Loucy (cell line): ENCODE measurements around the gene SYNDIG1.

ENCODE experiments used
- H2AFZ ChIP-seq: fragments of 200-600 bp; sonication (generic); 2 replicates; pipeline ENCODE4 v1.6.0; 2016; ENCODE audit warnings: antibody characterized with exemption, mild to moderate bottlenecking, low read length, moderate library complexity
- H3F3A ChIP-seq: fragments of 200-600 bp; 2 replicates; pipeline ENCODE4 v1.6.0; 2016; ENCODE audit warnings: antibody characterized with exemption, low read depth, mild to moderate bottlenecking
- H3K27me3 ChIP-seq: fragments of 200-600 bp; sonication (generic); 2 replicates; pipeline ENCODE4 v1.6.1; 2014; ENCODE audit warnings: low read length, mild to moderate bottlenecking; ENCODE audit not compliant: insufficient read depth, poor library complexity, severe bottlenecking
- H3K36me3 ChIP-seq: fragments of 200-600 bp; sonication (generic); 2 replicates; pipeline ENCODE4 v1.6.1; 2016; ENCODE audit warnings: low read length; ENCODE audit not compliant: insufficient read depth
- H3K4me1 ChIP-seq: fragments of 200-600 bp; sonication (generic); 2 replicates; pipeline ENCODE4 v1.5.1; 2014; ENCODE audit warnings: low read length, mild to moderate bottlenecking; ENCODE audit not compliant: insufficient read depth, poor library complexity, severe bottlenecking
- H3K4me2 ChIP-seq: fragments of 200-600 bp; sonication (generic); 2 replicates; pipeline ENCODE4 v1.6.0; 2014; ENCODE audit warnings: antibody characterized with exemption, low read length, low read depth, mild to moderate bottlenecking; ENCODE audit not compliant: poor library complexity, severe bottlenecking
- H3K4me3 ChIP-seq: fragments of 200-600 bp; sonication (generic); 2 replicates; pipeline ENCODE4 v1.5.1; 2014; ENCODE audit warnings: low read length, mild to moderate bottlenecking, mixed read lengths; ENCODE audit not compliant: poor library complexity, severe bottlenecking
- H3K79me2 ChIP-seq: fragments of 200-600 bp; sonication (generic); 2 replicates; pipeline ENCODE4 v1.6.1; 2014; ENCODE audit warnings: low read length; ENCODE audit not compliant: insufficient read depth
- H3K9ac ChIP-seq: fragments of 200-600 bp; sonication (generic); 2 replicates; pipeline ENCODE4 v1.6.0; 2014; ENCODE audit warnings: mild to moderate bottlenecking, low read depth, low read length, moderate library complexity; ENCODE audit not compliant: poor library complexity, severe bottlenecking
- H3K9me2 ChIP-seq: fragments of 200-600 bp; sonication (generic); replicated peaks from 2 replicates; pipeline ENCODE4 v1.6.1; 2016; ENCODE audit warnings: low read depth, low read length, mixed read lengths
- H3K9me3 ChIP-seq: fragments of 200-600 bp; sonication (generic); 2 replicates; pipeline ENCODE4 v1.6.1; 2014; ENCODE audit warnings: mild to moderate bottlenecking, antibody characterized with exemption, low read length, low read depth; ENCODE audit not compliant: insufficient read depth
- H4K20me1 ChIP-seq: fragments of 200-600 bp; sonication (generic); 2 replicates; pipeline ENCODE4 v1.6.0; 2014; ENCODE audit warnings: antibody characterized with exemption, low read length, mild to moderate bottlenecking; ENCODE audit not compliant: insufficient read depth, poor library complexity, severe bottlenecking
- EZH2phosphoT487 ChIP-seq: fragments of 200-600 bp; IDR thresholded peaks from 2 replicates; pipeline ENCODE4 v1.6.1; 2018; ENCODE audit warnings: antibody characterized with exemption, mild to moderate bottlenecking, moderate library complexity, borderline replicate concordance
- TF ChIP-seq, protein P1 (sequence below): fragments of 200-600 bp; sonication (generic); conservative IDR thresholded peaks from 2 replicates; pipeline ENCODE4 v1.5.1; 2014; ENCODE audit warnings: mild to moderate bottlenecking, antibody characterized with exemption, low read length

The SYNDIG1 gene

GRCh38 chr20:24676978-24677370 is 207.5 kb downstream of the SYNDIG1 start:
- H3K27me3 ChIP-seq, result no peaks in the 10 kb centered on the region
- no peaks in the 10 kb centered on the region for H3K9me3 ChIP-seq
- no peak overlapping the region for H3K9ac ChIP-seq
- H3K4me3 ChIP-seq, result no peak overlapping the region
- H2AFZ ChIP-seq, result no peak overlapping the region
- H3K79me2 ChIP-seq, result no peaks in the 10 kb centered on the region
- no peaks in the 10 kb centered on the region for H4K20me1 ChIP-seq
- no peak for TF ChIP-seq EZH2phosphoT487
- TF ChIP-seq, protein P1, sequence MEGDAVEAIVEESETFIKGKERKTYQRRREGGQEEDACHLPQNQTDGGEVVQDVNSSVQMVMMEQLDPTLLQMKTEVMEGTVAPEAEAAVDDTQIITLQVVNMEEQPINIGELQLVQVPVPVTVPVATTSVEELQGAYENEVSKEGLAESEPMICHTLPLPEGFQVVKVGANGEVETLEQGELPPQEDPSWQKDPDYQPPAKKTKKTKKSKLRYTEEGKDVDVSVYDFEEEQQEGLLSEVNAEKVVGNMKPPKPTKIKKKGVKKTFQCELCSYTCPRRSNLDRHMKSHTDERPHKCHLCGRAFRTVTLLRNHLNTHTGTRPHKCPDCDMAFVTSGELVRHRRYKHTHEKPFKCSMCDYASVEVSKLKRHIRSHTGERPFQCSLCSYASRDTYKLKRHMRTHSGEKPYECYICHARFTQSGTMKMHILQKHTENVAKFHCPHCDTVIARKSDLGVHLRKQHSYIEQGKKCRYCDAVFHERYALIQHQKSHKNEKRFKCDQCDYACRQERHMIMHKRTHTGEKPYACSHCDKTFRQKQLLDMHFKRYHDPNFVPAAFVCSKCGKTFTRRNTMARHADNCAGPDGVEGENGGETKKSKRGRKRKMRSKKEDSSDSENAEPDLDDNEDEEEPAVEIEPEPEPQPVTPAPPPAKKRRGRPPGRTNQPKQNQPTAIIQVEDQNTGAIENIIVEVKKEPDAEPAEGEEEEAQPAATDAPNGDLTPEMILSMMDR, result no peak
- H3K4me1 ChIP-seq, result no peaks in the 10 kb centered on the region
- H3K4me2 ChIP-seq, result no peak overlapping the region
- H3K9me2 ChIP-seq, result no peaks in the 10 kb centered on the region
- H3K36me3 ChIP-seq, result no peaks in the 10 kb centered on the region
- H3F3A ChIP-seq, result no peaks in the 10 kb centered on the region

DNA sequence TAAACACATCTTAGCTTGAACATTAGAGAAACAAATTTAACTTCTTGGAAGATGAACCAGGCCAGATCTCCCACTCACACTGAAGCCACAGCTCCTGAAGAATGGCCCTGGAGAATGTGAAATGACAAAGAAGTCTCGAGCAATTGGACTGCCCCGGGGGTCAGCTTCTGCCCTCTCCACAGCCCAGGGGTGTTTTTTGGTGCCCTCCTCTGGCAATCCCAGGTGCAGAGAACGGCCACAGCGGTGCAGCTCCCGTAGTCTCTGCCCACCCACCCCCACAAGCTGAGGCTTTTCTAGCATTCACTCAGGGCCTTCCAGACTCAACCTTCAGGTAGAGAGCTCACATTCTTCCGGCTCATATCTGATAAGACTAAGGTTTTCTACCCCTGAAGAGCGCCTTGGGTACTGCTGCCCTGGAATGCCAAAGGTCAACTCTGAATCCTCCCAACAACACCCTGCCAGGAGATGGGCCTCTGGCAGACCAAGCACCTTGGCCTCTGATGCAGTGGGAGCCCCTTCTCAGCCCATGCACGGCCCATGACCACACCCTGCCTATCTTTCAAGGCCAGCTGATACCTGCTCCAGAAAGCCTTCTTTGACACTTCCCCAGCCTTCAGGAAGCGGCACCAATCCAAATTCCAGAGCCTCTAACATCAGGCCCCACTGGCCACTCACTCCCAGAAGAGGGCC is 208.3 kb downstream of the SYNDIG1 start:
- Histone ChIP-seq H3K79me2 (no peaks in the 10 kb centered on the region), H3K4me3 (no peak overlapping the region), H3K9me2 (no peaks in the 10 kb centered on the region), H3K9ac (no peak overlapping the region), H2AFZ (no peak overlapping the region), H3K4me2 (no peak overlapping the region), H3K9me3 (no peaks in the 10 kb centered on the region), H3K36me3 (no peaks in the 10 kb centered on the region), H3K27me3 (no peaks in the 10 kb centered on the region), H3K4me1 (no peaks in the 10 kb centered on the region), H3F3A (no peaks in the 10 kb centered on the region), H4K20me1 (no peaks in the 10 kb centered on the region)
- no peak for TF ChIP-seq EZH2phosphoT487

- Histone ChIP-seq H2AFZ (no peak overlapping the region), H4K20me1 (no peaks in the 10 kb centered on the region)
- TF ChIP-seq EZH2phosphoT487, result no peak
- TF ChIP-seq, protein P1, result no peak
Measured at GRCh38 chr20:24678351-24679106, 209.1 kb downstream of the SYNDIG1 start.

More at GRCh38 chr20:24678351-24679106, 209.1 kb downstream of the SYNDIG1 start:
- no peak overlapping the region for H3K4me2 ChIP-seq
- H3K9me3 ChIP-seq, result no peaks in the 10 kb centered on the region
- H3K9me2 ChIP-seq, result no peaks in the 10 kb centered on the region
- no peak overlapping the region for H3K4me3 ChIP-seq
- H3K27me3 ChIP-seq, result no peaks in the 10 kb centered on the region
- H3K4me1 ChIP-seq, result no peaks in the 10 kb centered on the region
- no peaks in the 10 kb centered on the region for H3F3A ChIP-seq
- H3K79me2 ChIP-seq, result no peaks in the 10 kb centered on the region
- no peaks in the 10 kb centered on the region for H3K36me3 ChIP-seq
- H3K9ac ChIP-seq, result no peak overlapping the region
